Hepatocyte (in vitro differentiated cells): Measurements from ENCODE around the gene ZBTB8A.

ENCODE experiments used
- EZH2 ChIP-seq: fragments of 200-600 bp; sonication (generic); IDR thresholded peaks from 2 replicates; pipeline ENCODE4 v1.6.1; 2016; ENCODE audit warnings: antibody characterized with exemption, mild to moderate bottlenecking, borderline replicate concordance
- TF ChIP-seq, protein P1 (sequence below): fragments of 200-600 bp; sonication (generic); IDR thresholded peaks from 2 replicates; pipeline ENCODE4 v1.5.1; 2016; ENCODE audit warnings: antibody characterized with exemption, mild to moderate bottlenecking; ENCODE audit not compliant: poor library complexity

DNA sequence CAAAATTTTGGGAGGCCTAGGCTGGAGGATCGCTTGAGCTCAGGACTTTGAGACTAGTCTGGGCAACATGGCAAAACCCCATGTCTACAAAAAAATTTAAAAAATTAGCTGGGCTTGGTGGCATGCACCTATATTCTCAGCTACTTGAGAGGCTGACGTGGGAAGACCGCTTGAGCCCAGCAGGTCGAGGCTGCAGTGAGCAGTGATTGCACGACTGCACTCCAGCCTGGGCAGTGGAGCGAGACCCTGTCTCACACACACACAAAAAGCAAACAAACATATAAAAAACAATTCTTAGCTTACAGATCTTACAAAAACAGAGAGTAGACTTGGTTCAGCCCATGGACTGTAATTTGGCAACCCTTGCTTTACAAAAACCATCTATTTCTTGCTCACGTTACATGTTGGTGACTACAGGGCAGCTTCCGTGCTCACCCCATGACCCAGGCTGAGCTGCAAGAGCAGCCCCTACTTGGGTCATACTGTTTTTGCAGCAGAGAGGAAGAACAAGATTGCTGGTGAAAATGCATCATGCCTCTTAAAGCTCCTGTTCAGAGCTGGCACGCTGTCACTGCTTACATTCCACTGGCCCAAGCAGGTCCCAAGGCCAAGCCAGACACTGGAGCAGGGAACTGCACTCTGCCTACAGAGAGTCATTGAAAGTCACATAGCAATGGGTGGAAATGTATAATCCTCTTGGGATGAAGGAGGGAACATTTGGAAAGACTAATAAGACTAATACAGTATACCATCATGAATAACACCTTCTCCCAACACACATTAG lies 13.4 kb upstream of the ZBTB8A start:
- TF ChIP-seq, protein P1, sequence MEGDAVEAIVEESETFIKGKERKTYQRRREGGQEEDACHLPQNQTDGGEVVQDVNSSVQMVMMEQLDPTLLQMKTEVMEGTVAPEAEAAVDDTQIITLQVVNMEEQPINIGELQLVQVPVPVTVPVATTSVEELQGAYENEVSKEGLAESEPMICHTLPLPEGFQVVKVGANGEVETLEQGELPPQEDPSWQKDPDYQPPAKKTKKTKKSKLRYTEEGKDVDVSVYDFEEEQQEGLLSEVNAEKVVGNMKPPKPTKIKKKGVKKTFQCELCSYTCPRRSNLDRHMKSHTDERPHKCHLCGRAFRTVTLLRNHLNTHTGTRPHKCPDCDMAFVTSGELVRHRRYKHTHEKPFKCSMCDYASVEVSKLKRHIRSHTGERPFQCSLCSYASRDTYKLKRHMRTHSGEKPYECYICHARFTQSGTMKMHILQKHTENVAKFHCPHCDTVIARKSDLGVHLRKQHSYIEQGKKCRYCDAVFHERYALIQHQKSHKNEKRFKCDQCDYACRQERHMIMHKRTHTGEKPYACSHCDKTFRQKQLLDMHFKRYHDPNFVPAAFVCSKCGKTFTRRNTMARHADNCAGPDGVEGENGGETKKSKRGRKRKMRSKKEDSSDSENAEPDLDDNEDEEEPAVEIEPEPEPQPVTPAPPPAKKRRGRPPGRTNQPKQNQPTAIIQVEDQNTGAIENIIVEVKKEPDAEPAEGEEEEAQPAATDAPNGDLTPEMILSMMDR, result no peak
- no peak for TF ChIP-seq EZH2
